Measurements from ENCODE around the gene BIRC5. TPM values are rescaled to one million over a fixed set of nuclear protein-coding genes. Genes with fewer than 3 reads are reported as not detected.
A peak's percentile ranks its signal among the peaks of the same experiment; 100 is the strongest.

The BIRC5 gene
- total RNA-seq, 1 experiment from 2014 or later: 119 TPM

DNA sequence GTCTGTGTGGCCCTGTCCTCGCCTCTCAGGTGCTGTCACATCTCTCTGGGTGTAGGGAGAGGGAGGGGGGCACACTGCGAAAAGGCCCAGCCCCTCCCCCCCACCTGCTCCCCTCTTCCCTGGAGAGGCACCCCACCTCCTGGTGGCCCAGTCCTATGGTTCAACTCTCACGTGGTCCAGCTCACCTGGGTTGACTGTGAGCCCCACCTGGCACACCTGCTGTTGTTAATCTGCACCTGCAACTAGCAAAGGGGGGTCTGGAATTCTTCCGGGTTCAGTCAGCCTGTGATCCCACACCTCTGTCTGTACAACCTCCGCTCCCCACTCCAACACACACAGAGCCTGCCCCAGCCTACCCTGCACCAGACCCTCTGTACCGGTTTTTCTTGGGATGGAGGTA is 47.6 kb upstream of the BIRC5 start:
- in situ Hi-C loops (cut with HindIII; ENCODE audit: low pct_unique_long_range_greater_than_20kb, low sequenced_read_pairs): no loop called here
- intact Hi-C loops (cut with micrococcal nuclease; ENCODE audit: unreplicated experiment): no loop called here
- no TSS peak for BruUV-seq (replicated peaks)
- Histone ChIP-seq H3K36me3 (ENCODE audit: control insufficient read depth, insufficient read depth, low read length) (no peaks in the 10 kb centered on the region; the same call in 1 of the 2 replicates), H3K4me1 (ENCODE audit: control insufficient read depth, insufficient read depth, low read length) (peaks cover 15% of the 10 kb centered on the region), H3K27ac (ENCODE audit: low read length) (no peak overlapping the region), H3K27me3 (ENCODE audit: control insufficient read depth, insufficient read depth, low read length) (no peaks in the 10 kb centered on the region), H3K9me3 (ENCODE audit: control insufficient read depth, insufficient read depth, low read depth, low read length) (no peaks in the 10 kb centered on the region), H3K4me3 (ENCODE audit: low read depth in 2 of 2, low read length in 2 of 2) (no peak overlapping the region)
- DNase-seq (ENCODE audit: low read depth, low spot score) (no peak), ATAC-seq (no peak)
- ChIA-PET POLR2A (no interaction called here), CTCF (no interaction called here)
- no peak for TF ChIP-seq POLR2AphosphoS5 (IDR thresholded peaks at IDR 0.05; ENCODE audit: low read depth, low read length)

GRCh38 chr17:78168242-78168902 is 45.7 kb upstream of the BIRC5 start, which contains the start of gene SYNGR2:
SYNGR2 (plus strand) TSS chr17:78168581; CDS start chr17:78168617, 36 bp downstream.
- CTCF ChIA-PET: interaction anchor here (0.6 kb wide), 1 partner anchor 246 kb away, joined by 5 read pairs; no protein-coding TSS in a partner anchor
- H3K27me3 ChIP-seq (ENCODE audit: control insufficient read depth, insufficient read depth, low read length): no peaks in the 10 kb centered on the region
- no peaks in the 10 kb centered on the region; the same call in 1 of the 2 replicates for H3K36me3 ChIP-seq (ENCODE audit: control insufficient read depth, insufficient read depth, low read length)
- ATAC-seq: peak; percentile 82
- in situ Hi-C loops (cut with HindIII; ENCODE audit: low pct_unique_long_range_greater_than_20kb, low sequenced_read_pairs) (no loop called here), intact Hi-C loops (cut with micrococcal nuclease; ENCODE audit: unreplicated experiment) (no loop called here)
- TF ChIP-seq SIN3A (IDR thresholded peaks at IDR 0.05; ENCODE audit: borderline replicate concordance, insufficient read depth, low read depth, low read length) (peak; percentile 62; the same call in 1 of the 2 replicates), TCF7L2 (IDR thresholded peaks at IDR 0.05; ENCODE audit: low read depth, low read length) (no peak), POLR2AphosphoS5 (IDR thresholded peaks at IDR 0.05; ENCODE audit: low read depth, low read length) (peak; percentile 53; the same call in 1 of the 2 replicates)
- TF ChIP-seq, protein P1, sequence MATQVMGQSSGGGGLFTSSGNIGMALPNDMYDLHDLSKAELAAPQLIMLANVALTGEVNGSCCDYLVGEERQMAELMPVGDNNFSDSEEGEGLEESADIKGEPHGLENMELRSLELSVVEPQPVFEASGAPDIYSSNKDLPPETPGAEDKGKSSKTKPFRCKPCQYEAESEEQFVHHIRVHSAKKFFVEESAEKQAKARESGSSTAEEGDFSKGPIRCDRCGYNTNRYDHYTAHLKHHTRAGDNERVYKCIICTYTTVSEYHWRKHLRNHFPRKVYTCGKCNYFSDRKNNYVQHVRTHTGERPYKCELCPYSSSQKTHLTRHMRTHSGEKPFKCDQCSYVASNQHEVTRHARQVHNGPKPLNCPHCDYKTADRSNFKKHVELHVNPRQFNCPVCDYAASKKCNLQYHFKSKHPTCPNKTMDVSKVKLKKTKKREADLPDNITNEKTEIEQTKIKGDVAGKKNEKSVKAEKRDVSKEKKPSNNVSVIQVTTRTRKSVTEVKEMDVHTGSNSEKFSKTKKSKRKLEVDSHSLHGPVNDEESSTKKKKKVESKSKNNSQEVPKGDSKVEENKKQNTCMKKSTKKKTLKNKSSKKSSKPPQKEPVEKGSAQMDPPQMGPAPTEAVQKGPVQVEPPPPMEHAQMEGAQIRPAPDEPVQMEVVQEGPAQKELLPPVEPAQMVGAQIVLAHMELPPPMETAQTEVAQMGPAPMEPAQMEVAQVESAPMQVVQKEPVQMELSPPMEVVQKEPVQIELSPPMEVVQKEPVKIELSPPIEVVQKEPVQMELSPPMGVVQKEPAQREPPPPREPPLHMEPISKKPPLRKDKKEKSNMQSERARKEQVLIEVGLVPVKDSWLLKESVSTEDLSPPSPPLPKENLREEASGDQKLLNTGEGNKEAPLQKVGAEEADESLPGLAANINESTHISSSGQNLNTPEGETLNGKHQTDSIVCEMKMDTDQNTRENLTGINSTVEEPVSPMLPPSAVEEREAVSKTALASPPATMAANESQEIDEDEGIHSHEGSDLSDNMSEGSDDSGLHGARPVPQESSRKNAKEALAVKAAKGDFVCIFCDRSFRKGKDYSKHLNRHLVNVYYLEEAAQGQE (IDR thresholded peaks at IDR 0.05; ENCODE audit: insufficient read depth in 1 of 2, low read depth in 2 of 2, low read length in 1 of 2): no peak
- TF ChIP-seq, protein P2, sequence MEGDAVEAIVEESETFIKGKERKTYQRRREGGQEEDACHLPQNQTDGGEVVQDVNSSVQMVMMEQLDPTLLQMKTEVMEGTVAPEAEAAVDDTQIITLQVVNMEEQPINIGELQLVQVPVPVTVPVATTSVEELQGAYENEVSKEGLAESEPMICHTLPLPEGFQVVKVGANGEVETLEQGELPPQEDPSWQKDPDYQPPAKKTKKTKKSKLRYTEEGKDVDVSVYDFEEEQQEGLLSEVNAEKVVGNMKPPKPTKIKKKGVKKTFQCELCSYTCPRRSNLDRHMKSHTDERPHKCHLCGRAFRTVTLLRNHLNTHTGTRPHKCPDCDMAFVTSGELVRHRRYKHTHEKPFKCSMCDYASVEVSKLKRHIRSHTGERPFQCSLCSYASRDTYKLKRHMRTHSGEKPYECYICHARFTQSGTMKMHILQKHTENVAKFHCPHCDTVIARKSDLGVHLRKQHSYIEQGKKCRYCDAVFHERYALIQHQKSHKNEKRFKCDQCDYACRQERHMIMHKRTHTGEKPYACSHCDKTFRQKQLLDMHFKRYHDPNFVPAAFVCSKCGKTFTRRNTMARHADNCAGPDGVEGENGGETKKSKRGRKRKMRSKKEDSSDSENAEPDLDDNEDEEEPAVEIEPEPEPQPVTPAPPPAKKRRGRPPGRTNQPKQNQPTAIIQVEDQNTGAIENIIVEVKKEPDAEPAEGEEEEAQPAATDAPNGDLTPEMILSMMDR (IDR thresholded peaks at IDR 0.05): no peak
- POLR2A ChIA-PET: no interaction called here
- no peaks in the 10 kb centered on the region for H3K9me3 ChIP-seq (ENCODE audit: control insufficient read depth, insufficient read depth, low read depth, low read length)
- no TSS peak for BruUV-seq (replicated peaks)
- no peak for DNase-seq (ENCODE audit: low read depth, low spot score)
- H3K4me1 ChIP-seq (ENCODE audit: control insufficient read depth, insufficient read depth, low read length): peaks cover 32% of the 10 kb centered on the region
- peak within 1 kb of the TSS; percentile 48 to 69 for H3K4me3 ChIP-seq (ENCODE audit: low read depth in 2 of 2, low read length in 2 of 2)
- H3K27ac ChIP-seq (ENCODE audit: low read length): peak within 1 kb of the TSS; percentile 69
